GM23248 (cell line): Measurements from ENCODE around the gene LRP5.

Source experiments
- EZH2 ChIP-seq: fragments of 200-600 bp; sonication (generic); IDR thresholded peaks from 2 replicates; pipeline ENCODE4 v1.6.1; 2018; ENCODE audit warnings: antibody characterized with exemption, mild to moderate bottlenecking; ENCODE audit not compliant: insufficient read depth, poor library complexity, severe bottlenecking
- EZH2phosphoT487 ChIP-seq: fragments of 200-600 bp; sonication (generic); IDR thresholded peaks from 2 replicates; pipeline ENCODE4 v1.6.1; 2018; ENCODE audit warnings: antibody characterized with exemption, moderate library complexity, mild to moderate bottlenecking, low read depth; ENCODE audit not compliant: insufficient read depth

DNA sequence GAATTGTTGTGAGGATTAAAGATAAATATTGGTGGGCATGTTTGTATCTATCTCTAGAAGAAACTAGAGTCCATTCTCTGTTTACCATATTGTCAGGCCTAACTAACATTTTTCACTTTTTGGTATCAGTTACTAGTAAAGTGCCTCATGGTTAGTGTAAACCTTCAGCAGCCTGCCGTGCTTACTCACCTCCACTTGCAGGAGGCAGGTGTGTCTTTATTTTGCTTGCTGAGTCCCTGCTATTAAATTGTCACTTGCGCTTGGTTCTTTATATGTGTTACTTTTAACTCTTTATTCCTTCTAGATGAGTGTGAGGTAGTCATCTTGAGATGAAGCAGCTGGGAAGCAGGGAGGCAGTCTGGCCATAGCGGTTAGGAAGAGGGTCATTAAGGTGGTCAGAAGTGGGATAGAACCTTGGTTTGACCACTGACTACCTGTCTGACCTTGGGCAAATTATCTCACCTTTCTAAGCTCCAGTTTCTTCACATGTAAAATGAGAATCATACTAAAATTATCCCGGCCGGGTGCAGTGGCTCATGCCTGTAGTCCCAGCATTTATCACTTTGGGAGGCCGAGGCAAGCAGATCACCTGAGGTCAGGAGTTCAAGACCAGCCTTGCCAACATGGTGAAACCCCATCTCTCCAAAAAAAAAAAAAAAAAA, 169.3 kb downstream of the LRP5 start:
- TF ChIP-seq EZH2 (no peak), EZH2phosphoT487 (no peak)
